ENCODE measurements around the gene PDE3A. TPM values are rescaled to one million over a fixed set of nuclear protein-coding genes. Genes with fewer than 3 reads are reported as not detected.

Gene PDE3A
- total RNA-seq, 2 experiments from 2014 or later: not detected

DNA sequence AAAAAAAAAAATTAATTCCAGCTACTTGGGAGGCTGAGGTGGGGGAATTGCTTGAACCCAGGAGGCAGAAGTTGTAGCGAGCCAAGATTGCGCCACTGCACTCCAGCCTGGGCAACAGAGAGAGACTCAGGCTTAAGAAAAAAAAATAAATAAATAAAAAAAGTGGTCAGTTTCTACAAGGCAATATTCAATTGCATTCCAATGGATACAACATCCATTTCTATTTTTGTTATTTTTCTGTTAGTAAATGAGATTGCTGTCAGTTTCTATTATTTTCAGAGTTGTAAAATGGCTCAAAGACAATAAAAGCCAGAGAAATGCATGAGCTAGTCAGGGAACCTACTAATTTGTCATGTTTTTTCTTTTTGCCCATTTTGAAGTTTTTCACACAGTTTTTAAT, 119.2 kb downstream of the PDE3A start:
- Histone ChIP-seq H3K4me1 (ENCODE audit: insufficient read depth, low read length, poor library complexity, severe bottlenecking) (no peaks in the 10 kb centered on the region), H3K4me3 (ENCODE audit: low read depth, low read length, poor library complexity, severe bottlenecking) (no peak overlapping the region), H3K79me2 (ENCODE audit: insufficient read depth, low read depth, low read length) (no peaks in the 10 kb centered on the region), H2AFZ (ENCODE audit: low read length) (no peak overlapping the region), H3K36me3 (ENCODE audit: insufficient read depth, low read length) (no peaks in the 10 kb centered on the region), H3K9me2 (ENCODE audit: insufficient read depth, low read length) (no peaks in the 10 kb centered on the region), H3K9me3 (ENCODE audit: low read length) (no peaks in the 10 kb centered on the region), H4K20me1 (ENCODE audit: insufficient read depth, low read length) (no peaks in the 10 kb centered on the region), H3K27ac (ENCODE audit: low read depth, low read length, poor library complexity, severe bottlenecking) (no peak overlapping the region), H3K4me2 (ENCODE audit: low read length) (no peak overlapping the region)
- intact Hi-C loops (cut with micrococcal nuclease; ENCODE audit: unreplicated experiment): no loop called here
- no TSS peak for BruUV-seq (replicated peaks)
- POLR2A ChIA-PET: interaction anchor here (0.6 to 0.7 kb wide), 2 partner anchors 595 to 1296 kb away, joined by 3 to 4 read pairs; no protein-coding TSS in a partner anchor
- no peak for TF ChIP-seq EZH2phosphoT487 (IDR thresholded peaks at IDR 0.05; ENCODE audit: borderline replicate concordance, low read depth, low read length)
- TF ChIP-seq, protein P1, sequence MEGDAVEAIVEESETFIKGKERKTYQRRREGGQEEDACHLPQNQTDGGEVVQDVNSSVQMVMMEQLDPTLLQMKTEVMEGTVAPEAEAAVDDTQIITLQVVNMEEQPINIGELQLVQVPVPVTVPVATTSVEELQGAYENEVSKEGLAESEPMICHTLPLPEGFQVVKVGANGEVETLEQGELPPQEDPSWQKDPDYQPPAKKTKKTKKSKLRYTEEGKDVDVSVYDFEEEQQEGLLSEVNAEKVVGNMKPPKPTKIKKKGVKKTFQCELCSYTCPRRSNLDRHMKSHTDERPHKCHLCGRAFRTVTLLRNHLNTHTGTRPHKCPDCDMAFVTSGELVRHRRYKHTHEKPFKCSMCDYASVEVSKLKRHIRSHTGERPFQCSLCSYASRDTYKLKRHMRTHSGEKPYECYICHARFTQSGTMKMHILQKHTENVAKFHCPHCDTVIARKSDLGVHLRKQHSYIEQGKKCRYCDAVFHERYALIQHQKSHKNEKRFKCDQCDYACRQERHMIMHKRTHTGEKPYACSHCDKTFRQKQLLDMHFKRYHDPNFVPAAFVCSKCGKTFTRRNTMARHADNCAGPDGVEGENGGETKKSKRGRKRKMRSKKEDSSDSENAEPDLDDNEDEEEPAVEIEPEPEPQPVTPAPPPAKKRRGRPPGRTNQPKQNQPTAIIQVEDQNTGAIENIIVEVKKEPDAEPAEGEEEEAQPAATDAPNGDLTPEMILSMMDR (conservative IDR thresholded peaks at IDR 0.05; ENCODE audit: low read length): no peak
- no peak for DNase-seq (ENCODE audit: low spot score)
- CTCF ChIA-PET (ENCODE audit: unreplicated experiment): no interaction called here

DNA sequence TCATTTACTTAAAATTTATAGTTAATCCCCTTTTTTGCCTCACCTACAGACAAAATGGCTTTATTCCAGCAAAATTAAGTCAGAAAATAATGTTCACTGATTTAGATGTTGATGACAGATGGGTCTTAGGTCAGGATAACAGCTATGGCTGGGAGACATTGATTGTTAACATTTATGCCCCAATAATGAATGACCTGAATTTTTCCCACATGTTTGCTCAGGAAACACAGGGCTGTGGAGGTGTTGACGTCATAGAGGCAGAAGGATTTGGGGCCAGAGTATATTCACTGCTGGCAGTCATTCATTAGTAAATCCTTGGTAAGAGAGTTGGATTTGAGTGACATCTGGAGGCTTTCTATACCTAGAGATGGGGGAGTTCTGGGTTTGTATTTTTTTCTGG, 121.3 kb downstream of the PDE3A start:
- ChIA-PET CTCF (ENCODE audit: unreplicated experiment) (no interaction called here), POLR2A (interaction anchor here (0.5 kb wide), 1 partner anchor 31 kb away, joined by 3 read pairs; no protein-coding TSS in a partner anchor)
- Histone ChIP-seq H3K4me3 (ENCODE audit: low read depth, low read length, poor library complexity, severe bottlenecking) (no peak overlapping the region), H3K27ac (ENCODE audit: low read depth, low read length, poor library complexity, severe bottlenecking) (no peak overlapping the region), H3K79me2 (ENCODE audit: insufficient read depth, low read depth, low read length) (no peaks in the 10 kb centered on the region), H2AFZ (ENCODE audit: low read length) (no peak overlapping the region), H3K9me3 (ENCODE audit: low read length) (no peaks in the 10 kb centered on the region), H3K9me2 (ENCODE audit: insufficient read depth, low read length) (no peaks in the 10 kb centered on the region), H3K4me2 (ENCODE audit: low read length) (no peak overlapping the region), H3K4me1 (ENCODE audit: insufficient read depth, low read length, poor library complexity, severe bottlenecking) (no peaks in the 10 kb centered on the region), H4K20me1 (ENCODE audit: insufficient read depth, low read length) (no peaks in the 10 kb centered on the region), H3K36me3 (ENCODE audit: insufficient read depth, low read length) (no peaks in the 10 kb centered on the region)
- no TSS peak for BruUV-seq (replicated peaks)
- TF ChIP-seq EZH2phosphoT487 (IDR thresholded peaks at IDR 0.05; ENCODE audit: borderline replicate concordance, low read depth, low read length): no peak
- TF ChIP-seq, protein P1 (conservative IDR thresholded peaks at IDR 0.05; ENCODE audit: low read length): no peak
- intact Hi-C loops (cut with micrococcal nuclease; ENCODE audit: unreplicated experiment): no loop called here
- no peak for DNase-seq (ENCODE audit: low spot score)

DNA sequence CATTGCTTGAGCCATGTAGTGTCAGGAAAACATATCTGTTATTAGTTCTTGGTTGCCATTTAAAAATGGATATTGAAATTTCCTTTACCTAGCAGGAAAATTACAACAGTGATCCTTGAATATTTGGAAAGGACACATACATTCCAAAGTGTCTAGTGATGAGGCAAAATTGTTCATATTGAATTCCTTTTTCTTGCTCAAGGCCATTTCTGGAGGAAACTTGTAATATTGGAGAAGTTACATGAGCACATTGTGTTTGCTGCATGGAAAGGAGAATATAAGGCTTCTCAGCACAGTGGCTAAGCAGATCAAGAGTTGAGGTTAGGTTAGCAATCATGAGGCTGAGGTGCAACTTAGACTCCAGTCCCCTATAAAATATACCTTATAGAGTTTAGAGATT, 121.9 kb downstream of the PDE3A start:
- H3K9me2 ChIP-seq (ENCODE audit: insufficient read depth, low read length): no peaks in the 10 kb centered on the region
- no peak overlapping the region for H3K4me2 ChIP-seq (ENCODE audit: low read length)
- no peak for DNase-seq (ENCODE audit: low spot score)
- BruUV-seq (replicated peaks): no TSS peak
- POLR2A ChIA-PET: interaction anchor here (0.5 to 0.7 kb wide), 2 partner anchors 32 to 95 kb away, joined by 3 read pairs; no protein-coding TSS in a partner anchor
- H3K79me2 ChIP-seq (ENCODE audit: insufficient read depth, low read depth, low read length): no peaks in the 10 kb centered on the region
- H3K4me1 ChIP-seq (ENCODE audit: insufficient read depth, low read length, poor library complexity, severe bottlenecking): no peaks in the 10 kb centered on the region
- H4K20me1 ChIP-seq (ENCODE audit: insufficient read depth, low read length): no peaks in the 10 kb centered on the region
- H3K27ac ChIP-seq (ENCODE audit: low read depth, low read length, poor library complexity, severe bottlenecking): no peak overlapping the region
- no peaks in the 10 kb centered on the region for H3K9me3 ChIP-seq (ENCODE audit: low read length)
- CTCF ChIA-PET (ENCODE audit: unreplicated experiment): no interaction called here
- TF ChIP-seq, protein P1 (conservative IDR thresholded peaks at IDR 0.05; ENCODE audit: low read length): no peak
- TF ChIP-seq EZH2phosphoT487 (IDR thresholded peaks at IDR 0.05; ENCODE audit: borderline replicate concordance, low read depth, low read length): no peak
- intact Hi-C loops (cut with micrococcal nuclease; ENCODE audit: unreplicated experiment): no loop called here
- H3K36me3 ChIP-seq (ENCODE audit: insufficient read depth, low read length): no peaks in the 10 kb centered on the region
- H2AFZ ChIP-seq (ENCODE audit: low read length): no peak overlapping the region
- H3K4me3 ChIP-seq (ENCODE audit: low read depth, low read length, poor library complexity, severe bottlenecking): no peak overlapping the region
